ENCODE data around the gene CMKLR1. TPM values are rescaled to one million over a fixed set of nuclear protein-coding genes. Genes with fewer than 3 reads are reported as not detected.

CMKLR1 gene
- polyA plus RNA-seq, 3 donors: 7.5 to 11.6 (median 7.9) TPM

DNA sequence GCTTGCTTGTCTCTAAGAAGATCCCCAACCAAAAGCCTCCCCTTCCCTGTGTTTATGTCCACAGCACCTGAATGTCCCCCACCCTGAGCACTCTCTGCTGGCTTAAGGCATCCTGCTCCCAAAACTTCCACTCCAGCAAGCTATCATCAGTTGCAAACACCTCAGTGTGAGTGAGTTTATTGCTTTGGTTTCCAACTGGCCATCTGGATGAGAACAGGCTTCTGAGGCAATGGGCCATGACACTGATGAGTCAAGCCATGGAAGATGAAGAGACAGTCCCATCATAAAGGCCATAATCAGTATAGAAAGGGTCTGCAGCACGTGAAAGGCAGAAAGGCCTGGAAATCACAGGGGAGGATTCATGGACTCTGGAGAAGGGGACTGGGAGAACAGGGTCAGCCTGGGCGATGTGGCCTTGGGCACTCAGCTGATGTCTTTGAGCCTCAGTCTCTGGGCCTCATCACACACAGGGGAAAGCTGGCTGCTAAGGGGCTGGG lies 12.8 kb downstream of the CMKLR1 start:
- H3K4me3 Mint-ChIP-seq: no peak overlapping the region
- H3K9ac ChIP-seq (ENCODE audit: insufficient read depth, low read length, poor library complexity, severe bottlenecking): no peak overlapping the region
- H3K27ac ChIP-seq (ENCODE audit: low read depth in 1 of 2, low read length in 2 of 2): no peak overlapping the region
- H3K27ac Mint-ChIP-seq: peak overlapping the region in 1 of 7 donors; percentile 20
- H3K4me1 Mint-ChIP-seq: peaks cover 62% of the 10 kb centered on the region
- peaks cover 0 to 10% of the 10 kb centered on the region in 2 donors for H3K36me3 ChIP-seq (replicated peaks in 1 of 2; ENCODE audit: control insufficient read depth in 1 of 2, insufficient read depth in 2 of 2, low read length in 2 of 2)
- no peak overlapping the region for H3K4me2 ChIP-seq (replicated peaks; ENCODE audit: extremely low read depth, low read length, poor library complexity, severe bottlenecking)
- no peaks in the 10 kb centered on the region for H3K9me3 ChIP-seq (replicated peaks in 1 of 2; ENCODE audit: control insufficient read depth in 1 of 2, insufficient read depth in 1 of 2, low read length in 2 of 2)
- WGBS (ENCODE audit: insufficient coverage): 50% methylated on average over 2 of the region's 2 CpGs
- H3K79me2 ChIP-seq (ENCODE audit: insufficient read depth, low read length): no peaks in the 10 kb centered on the region
- H3K4me3 ChIP-seq (replicated peaks in 1 of 3; ENCODE audit: low read depth in 2 of 3, low read length in 3 of 3): no peak overlapping the region
- H3K9me3 Mint-ChIP-seq: peaks cover 0 to 5% (median 0%) of the 10 kb centered on the region in 7 donors
- intact Hi-C loops (cut with micrococcal nuclease): no loop called here
- TF ChIP-seq, protein P1, sequence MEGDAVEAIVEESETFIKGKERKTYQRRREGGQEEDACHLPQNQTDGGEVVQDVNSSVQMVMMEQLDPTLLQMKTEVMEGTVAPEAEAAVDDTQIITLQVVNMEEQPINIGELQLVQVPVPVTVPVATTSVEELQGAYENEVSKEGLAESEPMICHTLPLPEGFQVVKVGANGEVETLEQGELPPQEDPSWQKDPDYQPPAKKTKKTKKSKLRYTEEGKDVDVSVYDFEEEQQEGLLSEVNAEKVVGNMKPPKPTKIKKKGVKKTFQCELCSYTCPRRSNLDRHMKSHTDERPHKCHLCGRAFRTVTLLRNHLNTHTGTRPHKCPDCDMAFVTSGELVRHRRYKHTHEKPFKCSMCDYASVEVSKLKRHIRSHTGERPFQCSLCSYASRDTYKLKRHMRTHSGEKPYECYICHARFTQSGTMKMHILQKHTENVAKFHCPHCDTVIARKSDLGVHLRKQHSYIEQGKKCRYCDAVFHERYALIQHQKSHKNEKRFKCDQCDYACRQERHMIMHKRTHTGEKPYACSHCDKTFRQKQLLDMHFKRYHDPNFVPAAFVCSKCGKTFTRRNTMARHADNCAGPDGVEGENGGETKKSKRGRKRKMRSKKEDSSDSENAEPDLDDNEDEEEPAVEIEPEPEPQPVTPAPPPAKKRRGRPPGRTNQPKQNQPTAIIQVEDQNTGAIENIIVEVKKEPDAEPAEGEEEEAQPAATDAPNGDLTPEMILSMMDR (IDR thresholded peaks at IDR 0.05): no peak
- H3K36me3 Mint-ChIP-seq: peaks cover 7 to 31% of the 10 kb centered on the region in 2 donors
- H4K20me1 ChIP-seq (ENCODE audit: insufficient read depth, low read length): no peaks in the 10 kb centered on the region
- DNase-seq: no peak
- H3K27me3 Mint-ChIP-seq (ENCODE audit: low read depth in 3 of 3): peaks cover 0 to 7% (median 6%) of the 10 kb centered on the region in 3 donors
- peaks cover 25 to 47% of the 10 kb centered on the region in 2 donors for H3K4me1 ChIP-seq (ENCODE audit: control insufficient read depth in 1 of 2, insufficient read depth in 2 of 2, low read length in 2 of 2)
- no peaks in the 10 kb centered on the region for H3K27me3 ChIP-seq (ENCODE audit: control insufficient read depth in 2 of 2, insufficient read depth in 2 of 2, low read length in 2 of 2)
- no peak overlapping the region for H2AFZ ChIP-seq (ENCODE audit: insufficient read depth, low read depth, low read length, poor library complexity, severe bottlenecking)

DNA sequence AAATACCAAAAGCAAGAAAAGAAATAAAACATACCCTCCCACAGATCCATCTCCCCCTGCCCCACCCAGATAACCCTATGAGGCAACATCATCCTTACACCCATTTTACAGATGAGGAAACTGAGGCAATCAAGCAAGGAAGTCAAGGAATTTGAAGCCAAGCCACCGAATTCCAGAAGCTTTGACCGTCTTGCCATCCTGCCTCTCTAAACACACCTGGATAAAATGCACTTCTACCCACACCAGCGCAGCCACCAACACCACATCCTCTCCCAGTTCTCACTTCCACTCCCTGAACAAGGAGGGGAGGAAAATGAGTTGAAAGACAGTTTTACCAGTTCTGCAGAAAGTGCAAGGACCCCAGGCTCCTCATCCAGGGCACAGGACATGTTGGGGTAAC lies 13.6 kb downstream of the CMKLR1 start:
- Mint-ChIP-seq H3K4me1 (peaks cover 61% of the 10 kb centered on the region), H3K27ac (peak overlapping the region in 2 of 7 donors; percentile 43 to 83), H3K36me3 (peaks cover 7 to 31% of the 10 kb centered on the region in 2 donors), H3K9me3 (peaks cover 0 to 5% (median 0%) of the 10 kb centered on the region in 7 donors), H3K4me3 (no peak overlapping the region), H3K27me3 (ENCODE audit: low read depth in 3 of 3) (peaks cover 0 to 7% (median 6%) of the 10 kb centered on the region in 3 donors)
- no peak for DNase-seq
- Histone ChIP-seq H3K27ac (ENCODE audit: low read depth in 1 of 2, low read length in 2 of 2) (no peak overlapping the region), H3K9me3 (replicated peaks in 1 of 2; ENCODE audit: control insufficient read depth in 1 of 2, insufficient read depth in 1 of 2, low read length in 2 of 2) (no peaks in the 10 kb centered on the region), H3K9ac (ENCODE audit: insufficient read depth, low read length, poor library complexity, severe bottlenecking) (no peak overlapping the region), H4K20me1 (ENCODE audit: insufficient read depth, low read length) (no peaks in the 10 kb centered on the region), H3K36me3 (replicated peaks in 1 of 2; ENCODE audit: control insufficient read depth in 1 of 2, insufficient read depth in 2 of 2, low read length in 2 of 2) (peaks cover 0 to 10% of the 10 kb centered on the region in 2 donors), H3K79me2 (ENCODE audit: insufficient read depth, low read length) (no peaks in the 10 kb centered on the region), H3K4me1 (ENCODE audit: control insufficient read depth in 1 of 2, insufficient read depth in 2 of 2, low read length in 2 of 2) (peaks cover 31 to 47% of the 10 kb centered on the region in 2 donors), H3K27me3 (ENCODE audit: control insufficient read depth in 2 of 2, insufficient read depth in 2 of 2, low read length in 2 of 2) (no peaks in the 10 kb centered on the region), H2AFZ (ENCODE audit: insufficient read depth, low read depth, low read length, poor library complexity, severe bottlenecking) (no peak overlapping the region), H3K4me2 (replicated peaks; ENCODE audit: extremely low read depth, low read length, poor library complexity, severe bottlenecking) (no peak overlapping the region), H3K4me3 (replicated peaks in 1 of 3; ENCODE audit: low read depth in 2 of 3, low read length in 3 of 3) (no peak overlapping the region)
- TF ChIP-seq, protein P1 (IDR thresholded peaks at IDR 0.05): no peak
- intact Hi-C loops (cut with micrococcal nuclease): no loop called here
- WGBS (ENCODE audit: insufficient coverage): 60% methylated on average over 1 of the region's 3 CpGs
